ENCODE data around the gene ICAM5.

- no peak for TF ChIP-seq POLR2AphosphoS5 (IDR thresholded peaks at IDR 0.05)
- TF ChIP-seq, protein P1, sequence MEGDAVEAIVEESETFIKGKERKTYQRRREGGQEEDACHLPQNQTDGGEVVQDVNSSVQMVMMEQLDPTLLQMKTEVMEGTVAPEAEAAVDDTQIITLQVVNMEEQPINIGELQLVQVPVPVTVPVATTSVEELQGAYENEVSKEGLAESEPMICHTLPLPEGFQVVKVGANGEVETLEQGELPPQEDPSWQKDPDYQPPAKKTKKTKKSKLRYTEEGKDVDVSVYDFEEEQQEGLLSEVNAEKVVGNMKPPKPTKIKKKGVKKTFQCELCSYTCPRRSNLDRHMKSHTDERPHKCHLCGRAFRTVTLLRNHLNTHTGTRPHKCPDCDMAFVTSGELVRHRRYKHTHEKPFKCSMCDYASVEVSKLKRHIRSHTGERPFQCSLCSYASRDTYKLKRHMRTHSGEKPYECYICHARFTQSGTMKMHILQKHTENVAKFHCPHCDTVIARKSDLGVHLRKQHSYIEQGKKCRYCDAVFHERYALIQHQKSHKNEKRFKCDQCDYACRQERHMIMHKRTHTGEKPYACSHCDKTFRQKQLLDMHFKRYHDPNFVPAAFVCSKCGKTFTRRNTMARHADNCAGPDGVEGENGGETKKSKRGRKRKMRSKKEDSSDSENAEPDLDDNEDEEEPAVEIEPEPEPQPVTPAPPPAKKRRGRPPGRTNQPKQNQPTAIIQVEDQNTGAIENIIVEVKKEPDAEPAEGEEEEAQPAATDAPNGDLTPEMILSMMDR (IDR thresholded peaks at IDR 0.05; ENCODE audit: poor library complexity, severe bottlenecking): no peak
These were observed 4.0 kb downstream of the ICAM5 start for GRCh38 chr19:10293637-10294367.
